Hepatocyte (in vitro differentiated cells): ENCODE measurements around the gene CCDC32. TPM values are rescaled to one million over a fixed set of nuclear protein-coding genes. Genes with fewer than 3 reads are reported as not detected.

Source experiments
- DNase-seq: peaks from one replicate; pipeline ENCODE4 v3.0.0-alpha.2; 2016; ENCODE audit warnings: low spot score
- H2AFZ ChIP-seq: fragments of 200-600 bp; sonication (generic); 2 replicates; pipeline ENCODE4 v1.6.0; 2016; ENCODE audit warnings: antibody characterized with exemption, mild to moderate bottlenecking
- H3K27ac ChIP-seq: fragments of 200-600 bp; sonication (generic); 2 replicates; pipeline ENCODE4 v1.5.1; 2016; ENCODE audit warnings: mild to moderate bottlenecking
- H3K27me3 ChIP-seq: fragments of 200-600 bp; sonication (generic); 2 replicates; pipeline ENCODE4 v1.6.1; 2016
- H3K36me3 ChIP-seq: fragments of 200-600 bp; sonication (generic); replicated peaks from 2 replicates; pipeline ENCODE4 v1.5.1; 2016; ENCODE audit warnings: low read depth; ENCODE audit not compliant: insufficient read depth
- H3K4me1 ChIP-seq: fragments of 200-600 bp; sonication (generic); 2 replicates; pipeline ENCODE4 v1.5.1; 2016; ENCODE audit warnings: mild to moderate bottlenecking, moderate library complexity; ENCODE audit not compliant: insufficient read depth
- H3K4me2 ChIP-seq: fragments of 200-600 bp; sonication (generic); 2 replicates; pipeline ENCODE4 v1.6.0; 2016
- H3K4me3 ChIP-seq: fragments of 200-600 bp; sonication (generic); 2 replicates; pipeline ENCODE4 v1.5.1; 2016; ENCODE audit warnings: mild to moderate bottlenecking
- H3K79me2 ChIP-seq: fragments of 200-600 bp; sonication (generic); 2 replicates; pipeline ENCODE4 v1.6.0; 2017; ENCODE audit warnings: mild to moderate bottlenecking
- H3K9me2 ChIP-seq: fragments of 200-600 bp; sonication (generic); replicated peaks from 2 replicates; pipeline ENCODE4 v1.6.0; 2017; ENCODE audit warnings: mild to moderate bottlenecking; ENCODE audit not compliant: insufficient read depth
- H3K9me3 ChIP-seq: fragments of 200-600 bp; sonication (generic); 2 replicates; pipeline ENCODE4 v1.5.1; 2016; ENCODE audit warnings: low read depth, mild to moderate bottlenecking
- H4K20me1 ChIP-seq: fragments of 200-600 bp; sonication (generic); 2 replicates; pipeline ENCODE4 v1.6.0; 2016; ENCODE audit warnings: mild to moderate bottlenecking; ENCODE audit not compliant: insufficient read depth, poor library complexity, severe bottlenecking
- EZH2 ChIP-seq: fragments of 200-600 bp; sonication (generic); IDR thresholded peaks from 2 replicates; pipeline ENCODE4 v1.6.1; 2016; ENCODE audit warnings: antibody characterized with exemption, mild to moderate bottlenecking, borderline replicate concordance
- EZH2phosphoT487 ChIP-seq: fragments of 200-600 bp; sonication (generic); IDR thresholded peaks from one replicate; pipeline ENCODE4 v1.6.1; 2018; ENCODE audit warnings: antibody characterized with exemption, mild to moderate bottlenecking, low read depth, moderate library complexity; ENCODE audit not compliant: unreplicated experiment, severe bottlenecking
- WGBS: methylation state at CpG from one replicate; pipeline ENCODE4 v1.1.6; 2016; ENCODE audit warnings: low lambda C conversion rate; ENCODE audit errors: missing lambda C conversion rate; 5-methylcytosine and 5-hydroxymethylcytosine counted together
- polyA plus RNA-seq: library from polyadenylated mRNA; unstranded; fragments of >200 nt; fragmentation: Nextera tagmentation; extraction: Ambion mirVana; gene quantifications from 2 replicates; pipeline ENCODE4 v1.2.1, GENCODE V29; 2016
- total RNA-seq: library from RNA; depleted of rRNA; stranded (reverse); fragments of >200 nt; gene quantifications from 2 replicates; pipeline ENCODE4 v1.2.3, GENCODE V29; 2014
- TF ChIP-seq, protein P1 (sequence below): fragments of 200-600 bp; sonication (generic); IDR thresholded peaks from 2 replicates; pipeline ENCODE4 v1.5.1; 2016; ENCODE audit warnings: antibody characterized with exemption, mild to moderate bottlenecking; ENCODE audit not compliant: poor library complexity

Gene CCDC32, protein sequence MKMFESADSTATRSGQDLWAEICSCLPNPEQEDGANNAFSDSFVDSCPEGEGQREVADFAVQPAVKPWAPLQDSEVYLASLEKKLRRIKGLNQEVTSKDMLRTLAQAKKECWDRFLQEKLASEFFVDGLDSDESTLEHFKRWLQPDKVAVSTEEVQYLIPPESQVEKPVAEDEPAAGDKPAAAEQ
- 25.7 and 50.8 TPM in 2 replicates for total RNA-seq
- 15.1 and 30.9 TPM in 2 replicates for polyA plus RNA-seq

DNA sequence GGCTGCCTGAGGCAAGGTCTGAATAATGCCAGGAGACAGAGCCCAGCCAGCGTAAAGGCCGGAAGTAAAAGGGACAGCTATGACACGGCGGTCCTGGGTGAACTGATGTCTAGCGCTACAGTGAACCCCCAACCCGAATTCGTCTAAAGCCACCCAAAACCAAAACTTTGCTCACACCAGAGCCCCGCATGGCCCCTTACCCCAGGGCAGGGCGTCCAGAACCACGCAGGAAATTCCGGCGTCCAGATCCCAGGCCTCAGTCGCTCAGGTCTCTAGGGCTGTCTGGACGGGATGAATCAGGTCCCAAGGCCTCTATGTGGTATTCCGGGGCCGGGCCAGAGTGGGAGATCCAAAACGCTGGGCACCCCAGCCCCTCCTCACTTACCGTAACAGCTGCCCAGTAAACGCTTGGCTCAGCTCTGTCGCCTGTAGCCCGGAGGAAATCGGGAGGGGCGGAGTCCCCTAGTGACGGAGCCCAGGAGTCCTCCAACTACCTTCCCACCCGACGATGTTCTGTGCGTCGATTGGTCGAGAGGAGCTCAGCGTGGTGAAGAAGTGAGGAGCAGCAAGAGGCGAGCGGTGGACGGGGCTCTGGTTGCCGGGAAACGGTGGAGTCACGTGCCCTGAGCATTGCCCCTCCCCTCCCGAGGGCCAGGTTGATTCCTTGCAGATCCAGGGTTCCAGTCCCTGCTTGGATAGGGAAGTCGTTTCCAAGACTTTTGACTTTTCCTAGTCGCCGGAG is at the start of gene CCDC32:
Gene CCDC32, minus strand, starts transcription at position 452 of the 742 bp plus-strand sequence. CDS start 2,027 bp downstream, outside the sequence.
- DNase-seq, result peak; percentile 98
- Histone ChIP-seq H3K79me2 (peaks cover 23% of the 10 kb centered on the region), H3K4me2 (peak within 1 kb of the TSS; percentile 89), H3K36me3 (no peaks in the 10 kb centered on the region), H3K27ac (peak within 1 kb of the TSS; percentile 89), H3K4me1 (no peaks in the 10 kb centered on the region), H2AFZ (peak within 1 kb of the TSS; percentile 73), H3K9me2 (no peaks in the 10 kb centered on the region), H4K20me1 (no peaks in the 10 kb centered on the region), H3K27me3 (no peaks in the 10 kb centered on the region), H3K4me3 (peak within 1 kb of the TSS; percentile 38), H3K9me3 (no peaks in the 10 kb centered on the region)
- no peak for TF ChIP-seq EZH2
- no peak for TF ChIP-seq EZH2phosphoT487
- TF ChIP-seq, protein P1, sequence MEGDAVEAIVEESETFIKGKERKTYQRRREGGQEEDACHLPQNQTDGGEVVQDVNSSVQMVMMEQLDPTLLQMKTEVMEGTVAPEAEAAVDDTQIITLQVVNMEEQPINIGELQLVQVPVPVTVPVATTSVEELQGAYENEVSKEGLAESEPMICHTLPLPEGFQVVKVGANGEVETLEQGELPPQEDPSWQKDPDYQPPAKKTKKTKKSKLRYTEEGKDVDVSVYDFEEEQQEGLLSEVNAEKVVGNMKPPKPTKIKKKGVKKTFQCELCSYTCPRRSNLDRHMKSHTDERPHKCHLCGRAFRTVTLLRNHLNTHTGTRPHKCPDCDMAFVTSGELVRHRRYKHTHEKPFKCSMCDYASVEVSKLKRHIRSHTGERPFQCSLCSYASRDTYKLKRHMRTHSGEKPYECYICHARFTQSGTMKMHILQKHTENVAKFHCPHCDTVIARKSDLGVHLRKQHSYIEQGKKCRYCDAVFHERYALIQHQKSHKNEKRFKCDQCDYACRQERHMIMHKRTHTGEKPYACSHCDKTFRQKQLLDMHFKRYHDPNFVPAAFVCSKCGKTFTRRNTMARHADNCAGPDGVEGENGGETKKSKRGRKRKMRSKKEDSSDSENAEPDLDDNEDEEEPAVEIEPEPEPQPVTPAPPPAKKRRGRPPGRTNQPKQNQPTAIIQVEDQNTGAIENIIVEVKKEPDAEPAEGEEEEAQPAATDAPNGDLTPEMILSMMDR, result no peak
- 2% methylated on average over 40 of the region's 40 CpGs for WGBS

DNA sequence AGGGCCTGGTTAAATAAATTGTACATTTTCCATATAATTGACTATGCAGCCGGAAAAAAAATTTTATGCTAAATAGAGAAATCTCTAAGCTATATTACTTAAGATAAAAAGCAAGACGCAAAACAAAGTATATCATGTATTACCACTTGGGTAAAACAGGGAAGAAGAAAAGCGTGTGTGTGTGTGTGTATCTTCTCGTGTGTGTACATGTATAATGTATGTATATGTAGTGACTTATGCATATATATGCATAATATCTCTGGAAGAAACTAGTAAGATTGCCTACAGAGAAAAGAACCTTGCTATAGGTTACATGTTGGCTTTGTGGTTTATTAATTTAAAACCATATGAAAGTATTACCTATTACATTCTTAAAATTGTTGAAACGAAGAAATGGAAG is 48.2 kb upstream of the CCDC32 start:
- H3K4me1 ChIP-seq, result no peaks in the 10 kb centered on the region
- no peak overlapping the region for H3K4me3 ChIP-seq
- no peak overlapping the region for H3K4me2 ChIP-seq
- H2AFZ ChIP-seq, result no peak overlapping the region
- no peaks in the 10 kb centered on the region for H4K20me1 ChIP-seq
- no peaks in the 10 kb centered on the region for H3K36me3 ChIP-seq
- TF ChIP-seq EZH2 (no peak), EZH2phosphoT487 (no peak)
- TF ChIP-seq, protein P1, result no peak
- no peaks in the 10 kb centered on the region for H3K27me3 ChIP-seq
- H3K9me3 ChIP-seq, result no peaks in the 10 kb centered on the region
- WGBS, result 86% methylated on average over 5 of the region's 5 CpGs
- no peaks in the 10 kb centered on the region for H3K79me2 ChIP-seq
- no peak overlapping the region for H3K27ac ChIP-seq
- no peaks in the 10 kb centered on the region for H3K9me2 ChIP-seq
- no peak for DNase-seq

DNA sequence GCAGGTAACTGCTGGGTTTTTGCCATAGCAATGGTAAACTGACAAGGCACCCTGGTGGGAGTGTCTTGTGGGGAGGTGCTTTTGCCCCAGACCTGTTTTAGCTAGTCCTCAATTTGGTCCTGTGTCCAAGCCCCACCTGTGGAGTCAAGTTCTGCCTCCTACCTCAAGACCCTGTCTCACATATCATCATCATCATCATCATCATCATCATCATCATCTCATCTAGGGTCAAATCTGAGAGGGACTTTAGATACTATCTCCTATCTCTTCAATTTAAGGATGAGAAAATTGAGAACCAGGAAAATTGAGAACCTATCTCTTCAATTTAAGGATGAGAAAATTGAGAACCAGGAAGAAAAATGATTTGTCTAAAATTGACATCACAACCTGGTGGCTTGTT is 39.1 kb upstream of the CCDC32 start:
- no peak overlapping the region for H3K27ac ChIP-seq
- no peak overlapping the region for H2AFZ ChIP-seq
- H3K4me3 ChIP-seq, result no peak overlapping the region
- TF ChIP-seq EZH2phosphoT487 (no peak), EZH2 (no peak)
- TF ChIP-seq, protein P1, result no peak
- no peaks in the 10 kb centered on the region for H3K4me1 ChIP-seq
- no peaks in the 10 kb centered on the region for H4K20me1 ChIP-seq
- no peaks in the 10 kb centered on the region for H3K27me3 ChIP-seq
- H3K9me2 ChIP-seq, result no peaks in the 10 kb centered on the region
- no peak overlapping the region for H3K4me2 ChIP-seq
- H3K79me2 ChIP-seq, result peaks cover 6% of the 10 kb centered on the region
- H3K36me3 ChIP-seq, result no peaks in the 10 kb centered on the region
- no peaks in the 10 kb centered on the region for H3K9me3 ChIP-seq
- DNase-seq, result no peak
